Omental fat pad (tissue), 4 donors: Measurements from ENCODE around the gene GRID1. TPM values are rescaled to one million over a fixed set of nuclear protein-coding genes. Genes with fewer than 3 reads are reported as not detected.

Source experiments
- ATAC-seq: fragments of 150-250 bp; one replicate; pipeline ENCODE4 v1.9.1; 2016; ENCODE audit warnings: mild to moderate bottlenecking, moderate library complexity; ENCODE audit not compliant: low FRiP score
- DNase-seq: peaks from one replicate; pipeline ENCODE4 v3.0.0-alpha.2; 2019; ENCODE audit warnings: low spot score
- CTCF ChIP-seq, 3 donors: fragments of 450-650 bp; IDR thresholded peaks; one replicate each; pipeline ENCODE4 v1.5.1; 2016 to 2017; ENCODE audit warnings: antibody characterized with exemption in 3 of 3, mild to moderate bottlenecking in 3 of 3, moderate library complexity in 2 of 3
- total RNA-seq, 4 donors: library from RNA; depleted of rRNA; stranded (reverse); fragments of >200 nt; gene quantifications; one replicate each; pipeline ENCODE4 v1.1.0, GENCODE V29; 2016

Gene GRID1
- total RNA-seq, 4 donors from 2014 or later = 1.5 to 3.5 (median 2.4) TPM

- TF ChIP-seq CTCF (IDR thresholded peaks at IDR 0.05) = no peak
- DNase-seq (no peak), ATAC-seq (no peak)
These were observed 322.6 kb downstream of the GRID1 start for GRCh38 chr10:86044029-86044428.

GRCh38 chr10:86043236-86043635 lies 323.4 kb downstream of the GRID1 start:
- ATAC-seq = no peak
- TF ChIP-seq CTCF (IDR thresholded peaks at IDR 0.05) = no peak
- no peak for DNase-seq

- no peak for ATAC-seq
- no peak for TF ChIP-seq CTCF (IDR thresholded peaks at IDR 0.05)
- no peak for DNase-seq
These were observed 324.4 kb downstream of the GRID1 start for GRCh38 chr10:86042161-86042560.

- no peak for ATAC-seq
- TF ChIP-seq CTCF (IDR thresholded peaks at IDR 0.05) = no peak
- DNase-seq = no peak
These were observed 325.5 kb downstream of the GRID1 start for GRCh38 chr10:86041116-86041515.

- ATAC-seq (no peak), DNase-seq (no peak)
- no peak for TF ChIP-seq CTCF (IDR thresholded peaks at IDR 0.05)
These were observed 328.2 kb downstream of the GRID1 start for GRCh38 chr10:86038371-86038770.

- ATAC-seq (no peak), DNase-seq (no peak)
- TF ChIP-seq CTCF (IDR thresholded peaks at IDR 0.05) = no peak
These were observed 329.5 kb downstream of the GRID1 start for GRCh38 chr10:86037096-86037495.

GRCh38 chr10:86036544-86036831 lies 330.1 kb downstream of the GRID1 start:
- ATAC-seq = no peak
- no peak for TF ChIP-seq CTCF (IDR thresholded peaks at IDR 0.05)
- DNase-seq = no peak
